Measurements from ENCODE around the gene EPHA4.

The EPHA4 gene

DNA sequence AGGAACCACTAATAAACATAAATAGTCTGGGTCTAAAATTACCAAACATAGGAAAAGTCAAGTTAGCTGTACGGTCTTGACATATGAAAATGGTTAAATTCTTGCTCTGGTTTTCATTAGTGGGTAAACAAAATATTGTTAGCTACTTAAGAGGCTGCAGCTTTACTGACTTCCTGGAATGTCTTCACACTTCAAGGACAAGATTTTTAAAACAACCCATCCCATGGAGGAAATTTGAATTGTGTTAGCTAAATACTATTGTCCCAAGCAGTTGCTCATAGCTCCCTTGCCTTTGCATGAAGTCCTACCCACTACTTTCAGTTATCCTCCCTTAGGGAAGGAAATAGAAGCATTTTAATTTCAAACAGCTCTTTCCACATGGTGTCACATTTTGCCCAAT is 128.5 kb downstream of the EPHA4 start:
- no peaks in the 10 kb centered on the region for H3K9me3 ChIP-seq
- TF ChIP-seq, protein P1, sequence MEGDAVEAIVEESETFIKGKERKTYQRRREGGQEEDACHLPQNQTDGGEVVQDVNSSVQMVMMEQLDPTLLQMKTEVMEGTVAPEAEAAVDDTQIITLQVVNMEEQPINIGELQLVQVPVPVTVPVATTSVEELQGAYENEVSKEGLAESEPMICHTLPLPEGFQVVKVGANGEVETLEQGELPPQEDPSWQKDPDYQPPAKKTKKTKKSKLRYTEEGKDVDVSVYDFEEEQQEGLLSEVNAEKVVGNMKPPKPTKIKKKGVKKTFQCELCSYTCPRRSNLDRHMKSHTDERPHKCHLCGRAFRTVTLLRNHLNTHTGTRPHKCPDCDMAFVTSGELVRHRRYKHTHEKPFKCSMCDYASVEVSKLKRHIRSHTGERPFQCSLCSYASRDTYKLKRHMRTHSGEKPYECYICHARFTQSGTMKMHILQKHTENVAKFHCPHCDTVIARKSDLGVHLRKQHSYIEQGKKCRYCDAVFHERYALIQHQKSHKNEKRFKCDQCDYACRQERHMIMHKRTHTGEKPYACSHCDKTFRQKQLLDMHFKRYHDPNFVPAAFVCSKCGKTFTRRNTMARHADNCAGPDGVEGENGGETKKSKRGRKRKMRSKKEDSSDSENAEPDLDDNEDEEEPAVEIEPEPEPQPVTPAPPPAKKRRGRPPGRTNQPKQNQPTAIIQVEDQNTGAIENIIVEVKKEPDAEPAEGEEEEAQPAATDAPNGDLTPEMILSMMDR (IDR thresholded peaks at IDR 0.05; ENCODE audit: low read depth, low read length), result no peak
- no peaks in the 10 kb centered on the region for H3K27me3 ChIP-seq
- H3K4me1 ChIP-seq, result no peaks in the 10 kb centered on the region
- no peak for DNase-seq
- H3K36me3 ChIP-seq, result no peaks in the 10 kb centered on the region
- H3K4me3 ChIP-seq (ENCODE audit: low read depth, low read length), result no peak overlapping the region

DNA sequence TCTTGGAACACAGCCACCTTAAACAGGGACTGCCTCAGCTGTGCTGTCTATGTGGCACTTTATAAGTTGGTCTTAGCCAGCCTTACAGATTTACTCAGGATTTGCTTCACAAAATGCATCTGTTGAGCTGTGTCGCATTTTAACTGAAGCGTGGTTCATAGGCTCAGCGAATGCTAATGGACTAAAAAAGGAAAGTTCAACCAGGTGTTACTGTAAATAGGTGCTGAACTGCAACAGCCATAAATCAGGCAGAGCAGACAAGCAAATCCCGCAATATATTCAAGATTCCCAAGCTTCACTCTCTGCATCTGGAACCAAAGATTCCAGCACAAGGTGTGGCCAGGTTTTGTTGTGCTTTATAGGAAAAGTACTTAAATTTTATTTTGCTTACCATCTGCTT is 130.0 kb downstream of the EPHA4 start:
- Histone ChIP-seq H3K9me3 (no peaks in the 10 kb centered on the region), H3K4me1 (no peaks in the 10 kb centered on the region), H3K4me3 (ENCODE audit: low read depth, low read length) (no peak overlapping the region), H3K27me3 (no peaks in the 10 kb centered on the region), H3K36me3 (no peaks in the 10 kb centered on the region)
- TF ChIP-seq, protein P1 (IDR thresholded peaks at IDR 0.05; ENCODE audit: low read depth, low read length), result no peak
- DNase-seq, result no peak

DNA sequence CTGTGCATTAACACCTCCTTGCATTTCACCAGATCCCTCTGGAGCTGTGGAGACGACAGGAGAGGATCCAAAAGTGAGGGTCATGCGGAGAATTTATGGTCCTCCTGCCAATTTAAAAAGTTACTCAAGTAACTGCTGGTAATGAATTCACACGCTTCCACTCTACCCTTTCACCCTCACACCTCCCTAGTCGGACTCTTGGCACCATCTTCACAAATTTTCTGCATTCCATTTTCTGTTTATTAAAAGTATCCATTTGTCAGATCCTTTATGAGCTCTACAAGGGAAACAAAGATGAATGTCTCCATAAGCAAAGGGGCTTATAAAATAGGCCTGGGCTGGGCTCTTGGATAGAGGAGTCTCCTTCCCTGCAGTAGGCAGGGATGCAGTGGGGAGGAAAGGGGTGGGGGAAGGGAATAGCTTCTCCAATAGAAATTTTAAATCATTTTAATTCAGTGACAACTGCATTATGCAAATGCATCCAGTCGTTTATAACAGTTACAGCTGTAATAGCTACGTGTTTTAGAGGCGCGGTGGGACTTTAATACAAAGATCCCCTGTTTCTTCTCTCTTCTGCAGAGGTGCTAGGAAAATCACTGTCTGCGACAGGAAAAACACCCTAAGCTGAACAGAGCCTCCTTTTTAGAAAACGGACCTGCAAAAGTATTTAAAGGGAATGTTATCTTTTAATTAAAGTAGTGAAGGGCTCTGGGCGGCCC is 132.2 kb downstream of the EPHA4 start:
- Histone ChIP-seq H3K4me3 (ENCODE audit: low read depth, low read length) (no peak overlapping the region), H3K36me3 (no peaks in the 10 kb centered on the region), H3K4me1 (no peaks in the 10 kb centered on the region), H3K27me3 (no peaks in the 10 kb centered on the region), H3K9me3 (no peaks in the 10 kb centered on the region)
- DNase-seq, result no peak
- TF ChIP-seq, protein P1 (IDR thresholded peaks at IDR 0.05; ENCODE audit: low read depth, low read length), result no peak

DNA sequence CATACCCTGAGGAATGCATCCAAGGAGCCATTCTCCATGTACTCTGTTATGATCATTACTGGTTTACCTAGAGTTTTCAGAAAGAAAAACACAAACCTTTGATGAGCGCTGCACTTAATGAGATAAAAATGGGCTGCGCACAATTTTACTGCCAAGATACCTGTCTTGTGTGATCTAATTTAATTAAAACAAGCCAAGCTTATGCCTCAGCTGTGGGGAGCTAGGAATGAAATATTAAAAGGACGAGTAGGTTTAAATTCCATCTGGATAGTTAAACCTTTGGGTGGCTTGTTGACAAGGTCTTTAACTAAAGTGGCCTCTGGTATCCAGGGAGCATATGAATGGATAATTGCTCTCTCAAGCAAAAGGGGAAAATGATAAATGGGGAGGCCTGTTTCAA is 135.0 kb downstream of the EPHA4 start:
- H3K9me3 ChIP-seq, result no peaks in the 10 kb centered on the region
- no peak overlapping the region for H3K4me3 ChIP-seq (ENCODE audit: low read depth, low read length)
- TF ChIP-seq, protein P1 (IDR thresholded peaks at IDR 0.05; ENCODE audit: low read depth, low read length), result no peak
- no peak for DNase-seq
- H3K27me3 ChIP-seq, result no peaks in the 10 kb centered on the region
- no peaks in the 10 kb centered on the region for H3K4me1 ChIP-seq
- no peaks in the 10 kb centered on the region for H3K36me3 ChIP-seq

DNA sequence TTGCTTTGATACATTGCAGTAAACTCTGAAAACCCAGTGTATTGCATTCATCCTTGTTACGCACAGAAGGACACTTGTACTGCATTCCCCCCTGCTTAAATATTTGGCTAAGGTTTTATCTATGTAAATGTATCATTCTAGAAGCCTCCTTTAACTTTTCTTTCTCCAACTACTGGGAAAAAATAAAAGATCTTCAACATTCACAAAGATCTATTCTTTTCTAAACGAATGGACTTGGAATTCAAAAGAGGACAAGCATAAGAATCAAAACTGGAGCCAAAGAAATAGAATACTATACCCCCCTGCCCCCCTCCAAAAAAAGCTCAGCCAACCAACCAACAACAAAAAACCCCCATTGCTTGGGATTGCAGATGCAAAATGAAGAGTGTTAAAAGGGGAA is 136.9 kb downstream of the EPHA4 start:
- DNase-seq, result no peak
- Histone ChIP-seq H3K27me3 (no peaks in the 10 kb centered on the region), H3K4me1 (no peaks in the 10 kb centered on the region), H3K4me3 (ENCODE audit: low read depth, low read length) (no peak overlapping the region), H3K36me3 (no peaks in the 10 kb centered on the region), H3K9me3 (no peaks in the 10 kb centered on the region)
- TF ChIP-seq, protein P1 (IDR thresholded peaks at IDR 0.05; ENCODE audit: low read depth, low read length), result no peak

DNA sequence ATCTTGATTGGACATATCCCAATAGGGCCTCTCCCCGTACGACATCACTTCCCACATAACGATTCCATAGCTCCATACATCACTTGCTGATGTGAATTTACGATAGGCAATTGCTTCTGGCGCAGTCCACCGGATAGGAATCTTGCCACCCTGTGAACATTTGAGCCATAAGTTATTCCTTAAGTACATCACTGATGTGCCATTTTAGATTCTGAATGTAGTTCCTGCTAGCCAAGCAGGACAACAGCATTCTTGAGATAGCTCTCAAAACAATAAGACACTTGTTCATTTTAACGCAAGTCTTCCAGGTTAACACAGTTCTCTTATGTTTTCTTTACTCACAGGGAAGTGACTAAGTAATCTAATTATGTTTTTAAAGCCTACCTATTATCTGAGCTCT is 138.0 kb downstream of the EPHA4 start:
- no peak overlapping the region for H3K4me3 ChIP-seq (ENCODE audit: low read depth, low read length)
- no peak for DNase-seq

More for the DNA sequence above, 138.0 kb downstream of the EPHA4 start:
- TF ChIP-seq, protein P1 (IDR thresholded peaks at IDR 0.05; ENCODE audit: low read depth, low read length), result no peak
- Histone ChIP-seq H3K4me1 (no peaks in the 10 kb centered on the region), H3K9me3 (no peaks in the 10 kb centered on the region), H3K27me3 (no peaks in the 10 kb centered on the region), H3K36me3 (no peaks in the 10 kb centered on the region)
